ENCODE results near the gene CATSPERB. TPM values are rescaled to one million over a fixed set of nuclear protein-coding genes. Genes with fewer than 3 reads are reported as not detected.

The CATSPERB gene
- total and polyA plus RNA-seq, 2 donors (not counting 3 experiments of a cell fraction or from before 2014, with no cell fraction given): not detected

- Histone ChIP-seq H3K4me3 (replicated peaks in 1 of 3; ENCODE audit: insufficient read depth in 1 of 3, low read depth in 1 of 3, low read length in 3 of 3) (no peak overlapping the region), H3K9me1 (replicated peaks; ENCODE audit: control insufficient read depth, extremely low read depth, insufficient read depth, low read length) (no peaks in the 10 kb centered on the region), H3K9ac (replicated peaks; ENCODE audit: extremely low read depth, insufficient read depth, low read length) (no peak overlapping the region), H3K27ac (ENCODE audit: insufficient read depth, low read depth, low read length) (no peak overlapping the region), H4K20me1 (replicated peaks; ENCODE audit: control insufficient read depth, extremely low read depth, insufficient read depth, low read length) (no peaks in the 10 kb centered on the region), H3K4me1 (ENCODE audit: control insufficient read depth, extremely low read depth, insufficient read depth, low read length) (no peaks in the 10 kb centered on the region), H2AFZ (ENCODE audit: low read depth, low read length) (no peak overlapping the region), H3K9me3 (replicated peaks; ENCODE audit: control insufficient read depth, insufficient read depth, low read length) (no peaks in the 10 kb centered on the region), H3K79me2 (ENCODE audit: control insufficient read depth, insufficient read depth, low read length) (no peaks in the 10 kb centered on the region), H3K36me3 (ENCODE audit: control insufficient read depth in 2 of 2, extremely low read depth in 1 of 2, insufficient read depth in 2 of 2, low read length in 2 of 2) (no peaks in the 10 kb centered on the region), H3K4me2 (ENCODE audit: insufficient read depth, low read length) (no peak overlapping the region), H3K27me3 (ENCODE audit: control insufficient read depth in 2 of 2, insufficient read depth in 2 of 2, low read length in 2 of 2) (peaks cover 0 to 3% of the 10 kb centered on the region in 2 experiments)
- FAIRE-seq (no peak), DNase-seq (ENCODE audit: low read depth, low spot score) (no peak)
- BruUV-seq (replicated peaks): no TSS peak
- dilution Hi-C loops (cut with MboI; ENCODE audit: extremely low pct_ligation_motif_present, low sequenced_read_pairs) (no loop called here), intact Hi-C loops (cut with micrococcal nuclease) (no loop called here)
- ChIA-PET CTCF (no interaction called here), POLR2A (no interaction called here)
- no peak for TF ChIP-seq POLR2AphosphoS5 (IDR thresholded peaks at IDR 0.05; ENCODE audit: insufficient read depth, low read depth, low read length)
- TF ChIP-seq MAX (IDR thresholded peaks at IDR 0.05; ENCODE audit: insufficient read depth, insufficient read length): no peak
- TF ChIP-seq GATA2 (IDR thresholded peaks at IDR 0.05; ENCODE audit: insufficient read depth, insufficient read length, low read depth, low read length): no peak
- no peak for TF ChIP-seq POLR2A (IDR thresholded peaks at IDR 0.05; ENCODE audit: low read depth, low read length)
- TF ChIP-seq FOS (IDR thresholded peaks at IDR 0.05; ENCODE audit: borderline replicate concordance, insufficient read depth, low read length): no peak
- no peak for TF ChIP-seq EZH2 (IDR thresholded peaks at IDR 0.05; ENCODE audit: borderline replicate concordance, low read depth, low read length, severe bottlenecking)
- no peak for TF ChIP-seq CTCF (IDR thresholded peaks at IDR 0.05; ENCODE audit: extremely low read depth in 1 of 2, insufficient read depth in 1 of 2, low read depth in 1 of 2, low read length in 2 of 2)
- no peak for TF ChIP-seq JUN (IDR thresholded peaks at IDR 0.05; ENCODE audit: borderline replicate concordance, insufficient read depth, insufficient read length, low read depth)
- TF ChIP-seq MYC (IDR thresholded peaks at IDR 0.05; ENCODE audit: low read depth, low read length): no peak
Observed at GRCh38 chr14:91582761-91583160, 149.1 kb downstream of the CATSPERB start.

All from endothelial cell of umbilical vein (primary cell).